ENCODE measurements around the gene KCNE4.
"Not testable (repeated sequence)": the region's sequence is repeated elsewhere in the genome, so short reads cannot be mapped to it uniquely, and the experiment has no call there.

Gene KCNE4

GRCh38 chr2:223058952-223059716 lies 7.1 kb downstream of the KCNE4 start:
- no peak for DNase-seq (ENCODE audit: low spot score)

- DNase-seq (ENCODE audit: low spot score): no peak
Measured at GRCh38 chr2:223060201-223060825, 8.3 kb downstream of the KCNE4 start.

GRCh38 chr2:223062396-223062795 lies 10.4 kb downstream of the KCNE4 start:
- no peak for DNase-seq (ENCODE audit: low spot score)

GRCh38 chr2:223065107-223065506 lies 13.1 kb downstream of the KCNE4 start:
- DNase-seq (ENCODE audit: low spot score): no peak

- DNase-seq (ENCODE audit: low spot score): no peak
Measured at GRCh38 chr2:223066721-223067120, 14.7 kb downstream of the KCNE4 start.

- DNase-seq (ENCODE audit: low spot score): no peak
Measured at GRCh38 chr2:223068071-223068470, 16.1 kb downstream of the KCNE4 start.

GRCh38 chr2:223069465-223069864 lies 17.5 kb downstream of the KCNE4 start:
- DNase-seq (ENCODE audit: low spot score): no peak

GRCh38 chr2:223069988-223070387 lies 18.0 kb downstream of the KCNE4 start:
- no peak for DNase-seq (ENCODE audit: low spot score)

GRCh38 chr2:223071139-223071538 lies 19.1 kb downstream of the KCNE4 start:
- DNase-seq (ENCODE audit: low spot score): no peak

GRCh38 chr2:223072826-223073225 lies 20.8 kb downstream of the KCNE4 start:
- DNase-seq (ENCODE audit: low spot score): no peak

GRCh38 chr2:223075301-223076270 lies 23.6 kb downstream of the KCNE4 start:
- DNase-seq (ENCODE audit: low spot score): no peak

GRCh38 chr2:223076573-223076972 lies 24.6 kb downstream of the KCNE4 start:
- no peak for DNase-seq (ENCODE audit: low spot score)

GRCh38 chr2:223078482-223078881 lies 26.5 kb downstream of the KCNE4 start:
- no peak for DNase-seq (ENCODE audit: low spot score)

- no peak for DNase-seq (ENCODE audit: low spot score)
Measured at GRCh38 chr2:223079378-223079777, 27.4 kb downstream of the KCNE4 start.

GRCh38 chr2:223079925-223080324 lies 27.9 kb downstream of the KCNE4 start:
- no peak for DNase-seq (ENCODE audit: low spot score)

GRCh38 chr2:223080790-223081360 lies 28.9 kb downstream of the KCNE4 start:
- not testable (repeated sequence) for DNase-seq (ENCODE audit: low spot score)

GRCh38 chr2:223081789-223082188 lies 29.8 kb downstream of the KCNE4 start:
- no peak for DNase-seq (ENCODE audit: low spot score)

GRCh38 chr2:223082706-223083105 lies 30.7 kb downstream of the KCNE4 start:
- DNase-seq (ENCODE audit: low spot score): no peak

GRCh38 chr2:223083402-223084070 lies 31.5 kb downstream of the KCNE4 start:
- no peak for DNase-seq (ENCODE audit: low spot score)

- no peak for DNase-seq (ENCODE audit: low spot score)
Measured at GRCh38 chr2:223084873-223085272, 32.9 kb downstream of the KCNE4 start.

GRCh38 chr2:223086370-223086981 lies 34.5 kb downstream of the KCNE4 start:
- DNase-seq (ENCODE audit: low spot score): no peak
